Dedifferentiated amniotic fluid mesenchymal stem cell (primary cell): ENCODE measurements around the gene ZNF683.
A peak's percentile ranks its signal among the peaks of the same experiment; 100 is the strongest.
"Not testable (repeated sequence)": the region's sequence is repeated elsewhere in the genome, so short reads cannot be mapped to it uniquely, and the experiment has no call there.

Experiments used
- DNase-seq: peaks from one replicate; pipeline ENCODE4 v3.0.0-alpha.2; 2016; ENCODE audit errors: extremely low spot score

The ZNF683 gene

DNA sequence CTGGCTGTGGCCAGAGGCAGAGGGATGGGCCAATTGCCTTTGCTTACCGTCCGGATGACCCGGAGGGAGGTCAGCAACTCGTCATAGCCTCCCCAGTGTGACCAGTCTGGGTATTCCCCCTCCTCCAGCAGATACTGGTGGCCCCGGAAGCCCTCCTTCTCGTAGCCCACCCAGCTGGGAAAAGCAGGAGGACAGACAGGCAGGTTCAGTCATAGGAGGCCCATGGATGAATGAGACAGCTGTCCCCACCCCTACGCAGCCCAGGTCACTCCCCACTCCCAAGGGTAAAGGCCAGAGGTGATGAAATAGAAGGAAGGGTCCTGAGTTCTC is 35.4 kb downstream of the ZNF683 start:
- no peak for DNase-seq

DNA sequence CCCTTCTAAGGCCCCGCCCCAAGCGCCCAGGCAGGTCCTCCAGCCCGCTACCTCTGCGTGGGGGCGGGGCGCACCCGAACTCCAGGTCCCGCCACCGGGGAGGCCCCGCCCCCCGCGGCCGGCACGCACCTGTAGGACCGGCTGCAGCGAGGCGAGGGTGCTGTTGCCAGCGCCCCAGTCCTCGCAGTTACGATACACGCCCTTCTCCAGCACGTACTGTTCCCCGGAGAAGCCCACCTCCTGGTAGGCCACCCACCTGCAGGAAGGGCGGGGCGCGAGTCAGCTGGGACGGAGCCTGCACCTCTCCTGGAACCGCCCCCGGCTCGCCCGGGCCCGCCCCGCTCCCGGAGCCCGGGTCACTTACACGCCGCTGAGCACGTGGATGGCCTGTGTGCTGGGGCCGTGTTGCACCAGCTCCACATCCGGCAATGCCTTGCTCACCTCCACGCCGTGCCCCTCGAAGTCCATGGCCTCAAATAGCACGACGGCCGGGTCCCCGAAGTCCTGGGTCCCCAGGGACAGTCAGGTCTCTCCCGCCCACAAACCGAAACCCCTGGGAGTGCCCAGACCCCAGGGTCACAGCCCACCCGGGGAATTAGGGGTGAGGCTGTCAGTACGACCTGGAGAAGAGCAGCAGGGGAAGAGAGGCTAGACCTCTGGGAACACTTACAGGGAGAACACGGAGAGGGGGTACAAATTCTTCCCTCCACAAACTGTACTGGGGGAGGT is 35.9 kb downstream of the ZNF683 start:
- DNase-seq: no peak

DNA sequence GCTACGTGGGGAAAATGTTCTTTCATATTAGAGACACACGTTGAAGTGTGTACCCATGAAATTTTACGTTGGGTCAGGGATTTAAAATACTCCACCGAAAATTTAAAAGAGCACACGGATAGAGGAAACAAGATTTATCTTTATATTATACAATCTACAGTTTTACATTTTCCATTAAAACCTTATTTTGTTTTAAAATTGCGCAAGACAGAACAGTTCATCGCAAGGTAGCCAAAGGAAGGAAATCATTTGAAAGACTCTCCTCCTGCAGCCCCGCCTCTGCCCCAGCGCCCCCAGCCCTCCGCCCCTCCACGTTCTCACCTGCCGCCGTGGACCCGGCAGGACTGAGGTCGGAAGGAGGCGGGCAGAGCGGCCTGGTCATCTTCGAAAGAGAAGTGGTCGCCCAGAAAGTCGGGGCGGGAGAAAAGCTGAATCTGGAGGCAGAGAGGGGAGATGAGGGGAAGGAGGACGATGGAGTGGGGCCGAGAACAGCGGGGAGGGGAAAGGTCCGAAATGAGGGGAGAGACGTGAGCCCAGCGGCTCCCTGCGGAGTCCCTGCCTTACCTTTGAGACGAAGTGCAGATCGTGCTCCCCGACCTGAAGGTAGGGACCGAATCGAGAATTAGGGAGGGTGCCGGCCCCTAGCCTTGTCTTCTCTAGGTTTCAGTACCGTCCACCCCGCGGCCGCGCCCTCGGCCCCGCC is 36.6 kb downstream of the ZNF683 start:
- no peak for DNase-seq

DNA sequence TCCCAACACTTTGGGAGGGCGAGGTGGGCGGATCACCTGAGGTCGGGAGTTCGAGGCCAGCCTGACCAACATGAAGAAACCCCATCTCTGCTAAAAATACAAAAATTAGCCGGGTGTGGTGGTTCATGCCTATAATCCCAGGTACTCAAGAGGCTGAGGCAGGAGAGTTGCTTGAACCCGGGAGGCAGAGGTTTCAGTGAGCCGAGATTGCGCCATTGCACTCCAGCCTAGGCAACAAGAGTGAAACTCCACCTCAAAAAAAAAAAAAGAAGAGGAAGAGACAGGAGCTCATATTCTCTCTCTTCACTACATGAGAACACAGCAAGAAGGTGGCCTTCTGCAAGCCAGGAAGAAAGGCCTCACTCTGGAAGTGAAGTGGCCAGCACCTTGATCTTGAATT is 39.2 kb downstream of the ZNF683 start:
- not testable (repeated sequence) for DNase-seq

DNA sequence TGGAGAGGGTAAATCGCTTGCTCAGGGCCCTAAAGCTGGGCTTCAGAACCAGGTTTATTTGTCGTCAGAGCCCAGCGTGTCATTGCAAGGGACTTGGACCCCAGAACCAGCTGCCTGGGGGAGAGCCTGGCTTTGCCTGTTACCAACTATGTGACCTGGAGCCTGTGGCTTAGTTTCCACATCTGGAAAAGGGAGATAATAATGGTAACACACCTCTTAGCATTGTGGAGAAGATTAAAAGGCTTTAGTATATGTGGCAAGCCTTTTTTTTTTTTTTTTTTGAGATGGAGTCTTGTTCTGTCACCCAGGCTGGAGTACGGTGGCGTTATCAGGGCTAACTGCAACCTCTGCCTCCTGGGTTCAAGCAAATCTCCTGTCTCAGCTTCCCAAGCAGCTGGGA is 42.3 kb downstream of the ZNF683 start:
- no peak for DNase-seq

DNA sequence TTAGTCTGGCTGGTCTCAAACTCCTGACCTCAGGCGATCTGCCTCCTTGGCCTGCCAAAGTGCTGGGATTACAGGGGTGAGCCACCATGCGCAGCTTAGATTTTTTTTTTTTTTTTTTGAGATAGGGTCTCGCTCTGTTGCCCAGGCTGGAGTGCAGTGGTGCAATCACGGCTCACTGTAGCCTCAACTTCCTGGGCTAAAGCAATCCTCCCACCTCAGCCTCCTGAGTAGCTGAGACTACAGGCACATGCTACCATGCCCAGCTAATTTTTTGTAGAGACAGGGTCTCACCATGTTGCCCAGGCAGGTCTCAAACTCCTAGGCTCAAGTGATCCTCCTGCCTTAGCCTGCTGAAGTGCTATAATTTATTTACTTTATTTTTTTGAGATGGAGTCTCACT is 43.2 kb downstream of the ZNF683 start:
- DNase-seq: not testable (repeated sequence)

DNA sequence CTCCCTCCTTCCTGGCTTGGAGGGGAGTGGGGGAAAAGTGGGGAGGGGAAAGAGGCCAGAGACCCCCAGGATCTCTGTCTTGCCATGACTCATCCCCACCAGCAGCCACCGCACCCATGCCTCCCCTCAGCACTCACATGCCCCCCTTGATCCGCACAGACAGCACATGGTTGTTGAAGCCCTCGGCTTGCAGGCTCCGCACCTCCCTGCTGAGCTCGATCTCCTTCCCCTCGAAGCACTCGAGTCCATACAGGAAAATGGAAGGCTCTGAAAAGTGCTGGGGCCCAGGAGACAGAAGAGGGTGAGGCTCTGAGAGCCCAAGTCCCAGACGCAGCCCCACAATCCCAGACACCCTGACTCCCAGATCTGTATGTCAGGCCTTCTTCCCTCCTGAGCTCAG is 44.0 kb downstream of the ZNF683 start:
- no peak for DNase-seq

DNA sequence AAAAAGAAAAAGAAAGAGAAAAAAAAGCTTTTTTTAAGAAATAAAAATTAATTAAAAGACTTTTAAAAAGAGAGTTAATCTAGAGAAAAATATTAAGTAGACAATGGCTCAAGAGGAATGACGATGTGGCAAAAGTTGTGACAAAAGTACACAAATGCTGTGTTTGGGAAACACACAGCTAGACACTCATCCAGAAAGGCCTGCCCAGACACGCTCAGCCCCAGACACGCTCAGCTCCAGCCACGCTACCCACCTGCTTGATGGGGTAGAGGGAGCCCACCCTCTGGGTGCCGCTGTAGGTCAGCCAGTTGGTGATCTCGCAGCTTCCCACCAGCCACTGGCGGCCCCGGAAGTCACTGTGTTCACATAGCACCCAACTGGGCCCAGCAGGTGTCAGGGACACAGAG is 44.6 kb downstream of the ZNF683 start:
- DNase-seq: no peak

DNA sequence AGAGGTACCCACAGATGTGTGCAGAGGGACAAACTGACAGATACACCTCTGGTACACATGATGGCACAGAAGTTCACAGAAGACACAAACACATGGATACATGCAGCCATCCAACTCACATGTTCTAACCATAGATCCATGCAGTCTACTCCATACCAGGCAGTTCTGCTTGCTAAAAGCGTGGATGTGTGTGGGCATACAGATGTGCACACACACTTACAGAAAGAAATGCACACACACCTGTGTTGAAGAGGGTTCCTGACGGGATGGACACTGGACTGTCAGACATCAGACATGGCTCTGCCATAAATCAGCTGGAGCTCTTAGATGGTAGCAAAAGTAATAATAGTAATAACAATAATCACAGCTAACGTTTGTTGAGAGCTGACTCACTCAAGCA is 48.0 kb downstream of the ZNF683 start:
- DNase-seq: no peak

DNA sequence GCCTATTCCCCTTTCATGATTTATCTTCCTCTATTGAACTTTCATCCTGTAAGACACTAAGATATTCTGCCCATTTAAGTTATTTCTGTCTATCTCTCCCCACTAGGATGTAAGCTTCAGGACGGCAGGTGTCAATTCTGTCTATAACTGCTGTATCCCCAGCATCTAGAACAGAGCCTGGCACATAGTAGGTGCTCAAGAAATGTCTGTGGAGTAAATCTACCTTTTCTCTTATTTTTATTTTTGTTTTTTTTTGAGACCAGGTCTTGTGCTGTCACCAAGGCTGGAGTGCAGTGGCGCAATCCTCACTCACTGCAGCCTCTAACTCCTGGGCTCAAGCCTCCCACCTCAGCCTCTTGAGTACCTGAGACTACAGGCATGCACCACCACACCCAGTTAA is 49.2 kb downstream of the ZNF683 start:
- no peak for DNase-seq

DNA sequence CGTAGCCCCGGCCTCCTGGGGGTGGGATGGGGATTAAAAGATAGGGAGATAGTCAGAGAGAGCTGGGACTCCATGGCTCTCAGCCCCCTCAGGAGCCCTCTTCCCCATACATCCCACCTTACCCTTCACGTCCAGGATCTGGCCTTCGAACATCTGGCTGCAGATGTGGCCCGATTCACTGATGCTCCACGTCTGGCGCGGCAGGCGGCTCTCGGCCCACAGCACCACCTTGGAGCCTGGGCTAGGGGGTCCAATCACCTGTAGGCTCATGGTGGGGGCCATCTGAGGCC is 50.6 kb downstream of the ZNF683 start:
- no peak for DNase-seq

DNA sequence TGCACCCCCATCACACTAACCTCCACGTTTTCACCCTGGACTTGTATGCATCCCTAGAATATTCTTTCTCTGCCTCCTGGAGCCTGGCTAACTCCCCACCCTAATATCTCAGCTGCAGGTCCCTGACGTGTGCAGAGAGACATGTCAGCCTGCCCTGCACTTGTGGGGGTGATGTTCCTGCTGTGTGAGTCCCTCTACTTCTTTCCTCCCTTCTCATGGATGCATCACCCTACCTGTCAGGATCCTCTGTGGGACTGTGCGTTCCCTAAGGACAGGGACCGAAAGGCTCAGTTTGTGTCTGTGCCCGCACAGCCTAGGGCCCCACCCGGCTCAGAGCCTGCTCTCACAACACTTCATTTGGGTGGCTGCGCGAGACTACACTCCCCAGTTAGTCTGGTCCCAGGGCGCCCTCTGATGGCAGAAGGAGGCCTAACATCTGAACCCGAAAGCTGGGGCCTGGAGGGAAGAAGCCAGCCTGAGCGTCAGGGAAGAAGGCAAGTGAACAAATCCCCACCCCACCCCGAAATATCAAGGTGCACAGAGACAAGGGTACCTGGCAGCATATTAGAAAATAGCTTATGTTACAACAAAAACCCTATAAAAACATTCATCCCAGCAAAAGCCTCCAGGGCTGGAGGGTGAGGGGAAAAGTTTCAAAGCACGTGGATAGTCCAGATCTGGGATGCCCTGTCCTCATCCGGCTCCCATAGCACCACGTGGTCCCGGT is 51.1 kb downstream of the ZNF683 start:
- peak; percentile 83 for DNase-seq

DNA sequence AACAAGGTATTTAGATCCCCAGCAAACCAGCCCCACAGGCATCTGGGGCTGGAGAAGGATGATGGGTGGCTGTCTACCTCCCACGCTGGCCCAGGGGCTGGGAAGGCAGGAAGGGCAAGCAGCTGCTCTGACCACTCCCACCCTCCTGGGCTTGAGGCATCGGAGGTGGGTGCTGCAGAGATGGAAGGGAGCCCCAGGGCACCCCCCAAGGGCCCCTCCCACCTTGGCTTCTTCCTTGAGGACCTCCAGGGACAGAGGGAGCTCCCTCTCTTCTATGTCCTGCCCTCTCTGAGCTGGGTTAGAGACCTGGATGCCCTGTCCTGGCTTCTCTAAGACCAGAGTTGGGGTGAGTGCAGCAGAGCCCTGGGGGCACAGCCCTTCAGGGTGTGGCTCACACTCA is 51.7 kb downstream of the ZNF683 start:
- no peak for DNase-seq

DNA sequence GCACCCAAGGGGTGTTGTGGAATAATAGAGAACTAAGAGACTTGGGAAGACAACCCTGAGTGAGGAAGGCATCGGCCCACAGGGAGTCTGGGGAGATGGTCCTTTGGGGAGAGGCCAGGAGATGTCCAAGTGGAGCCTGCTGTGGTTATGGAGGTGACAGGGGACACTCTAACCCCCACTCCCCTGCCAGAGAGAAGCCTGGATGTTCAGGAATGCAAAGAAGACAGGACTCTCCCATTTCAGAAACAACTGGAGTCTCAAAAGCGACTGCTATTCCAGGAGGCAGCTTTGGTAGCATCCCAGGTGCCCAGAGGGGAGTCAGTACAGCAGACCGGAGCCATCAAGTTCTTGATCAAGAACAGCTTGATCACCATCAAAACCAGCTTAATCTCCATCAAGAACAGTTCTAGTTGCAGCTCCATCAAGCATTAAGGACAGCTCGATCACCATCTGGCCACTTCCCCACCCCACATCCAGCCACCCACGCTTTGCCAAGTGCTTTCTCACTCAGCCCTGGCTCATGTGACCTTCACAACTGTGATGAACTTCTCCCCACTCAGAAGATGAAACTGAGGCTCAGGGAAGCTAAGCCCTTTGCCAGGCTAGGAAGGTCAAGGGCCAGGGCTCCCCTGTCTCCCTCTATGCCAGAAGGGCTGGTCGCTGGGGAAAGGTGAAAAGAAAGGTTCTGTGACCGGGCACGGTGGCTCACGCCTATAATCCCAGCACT is 54.0 kb downstream of the ZNF683 start:
- DNase-seq: no peak

DNA sequence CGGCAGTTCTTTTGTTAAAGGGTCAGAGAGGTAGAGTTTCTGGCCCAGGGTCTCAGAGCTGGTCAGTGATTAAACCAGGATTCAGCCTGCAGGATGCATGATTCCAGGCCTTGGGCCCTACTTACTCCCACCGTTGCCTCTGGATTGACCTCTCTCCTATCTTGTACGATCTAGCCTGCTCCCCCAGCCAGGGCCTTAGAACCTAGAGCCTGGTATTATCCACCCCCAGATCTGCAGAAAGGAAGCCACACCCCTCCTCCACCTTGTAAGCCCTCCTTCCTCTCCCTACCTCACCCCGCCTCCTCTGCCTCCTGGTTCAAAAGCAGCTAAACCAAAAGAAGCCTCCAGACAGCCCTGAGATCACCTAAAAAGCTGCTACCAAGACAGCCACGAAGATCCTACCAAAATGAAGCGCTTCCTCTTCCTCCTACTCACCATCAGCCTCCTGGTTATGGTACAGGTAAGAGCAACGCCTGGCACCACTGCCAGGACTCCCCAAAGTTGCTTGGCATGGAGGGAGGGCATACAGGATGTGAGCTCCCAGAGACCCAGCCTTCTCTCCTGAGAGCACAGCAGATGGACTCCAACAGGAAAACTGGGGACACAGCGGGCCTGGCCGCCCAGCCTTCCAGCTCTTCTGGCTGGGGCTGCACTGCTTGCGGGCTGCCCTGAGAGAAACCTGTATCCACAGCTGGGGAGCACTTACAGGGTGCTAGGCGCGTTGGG is 54.8 kb downstream of the ZNF683 start, which contains the start of gene CD52:
CD52 (plus strand) TSS at position 347 of the 726 bp plus-strand sequence; CDS start at position 407, 60 bp downstream.
- DNase-seq: no peak

DNA sequence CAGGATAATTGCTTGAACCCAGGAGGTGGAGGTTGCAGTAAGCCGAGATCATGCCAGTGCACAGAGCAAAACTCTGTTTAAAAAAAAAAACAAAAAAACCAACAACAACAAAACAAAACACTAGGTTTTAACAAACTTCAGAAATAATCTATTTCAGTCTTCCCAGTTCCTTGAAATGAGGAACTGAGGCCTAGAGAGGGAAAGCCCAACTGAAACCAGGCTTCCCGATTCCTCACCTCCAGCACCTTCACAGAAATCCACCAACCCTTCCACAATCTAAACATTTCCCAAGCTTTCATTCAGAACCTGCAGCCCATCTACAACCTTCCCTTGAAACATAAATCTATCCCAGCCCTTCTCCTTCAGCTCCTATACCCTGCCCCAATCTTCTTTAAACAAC is 55.4 kb downstream of the ZNF683 start:
- no peak for DNase-seq

DNA sequence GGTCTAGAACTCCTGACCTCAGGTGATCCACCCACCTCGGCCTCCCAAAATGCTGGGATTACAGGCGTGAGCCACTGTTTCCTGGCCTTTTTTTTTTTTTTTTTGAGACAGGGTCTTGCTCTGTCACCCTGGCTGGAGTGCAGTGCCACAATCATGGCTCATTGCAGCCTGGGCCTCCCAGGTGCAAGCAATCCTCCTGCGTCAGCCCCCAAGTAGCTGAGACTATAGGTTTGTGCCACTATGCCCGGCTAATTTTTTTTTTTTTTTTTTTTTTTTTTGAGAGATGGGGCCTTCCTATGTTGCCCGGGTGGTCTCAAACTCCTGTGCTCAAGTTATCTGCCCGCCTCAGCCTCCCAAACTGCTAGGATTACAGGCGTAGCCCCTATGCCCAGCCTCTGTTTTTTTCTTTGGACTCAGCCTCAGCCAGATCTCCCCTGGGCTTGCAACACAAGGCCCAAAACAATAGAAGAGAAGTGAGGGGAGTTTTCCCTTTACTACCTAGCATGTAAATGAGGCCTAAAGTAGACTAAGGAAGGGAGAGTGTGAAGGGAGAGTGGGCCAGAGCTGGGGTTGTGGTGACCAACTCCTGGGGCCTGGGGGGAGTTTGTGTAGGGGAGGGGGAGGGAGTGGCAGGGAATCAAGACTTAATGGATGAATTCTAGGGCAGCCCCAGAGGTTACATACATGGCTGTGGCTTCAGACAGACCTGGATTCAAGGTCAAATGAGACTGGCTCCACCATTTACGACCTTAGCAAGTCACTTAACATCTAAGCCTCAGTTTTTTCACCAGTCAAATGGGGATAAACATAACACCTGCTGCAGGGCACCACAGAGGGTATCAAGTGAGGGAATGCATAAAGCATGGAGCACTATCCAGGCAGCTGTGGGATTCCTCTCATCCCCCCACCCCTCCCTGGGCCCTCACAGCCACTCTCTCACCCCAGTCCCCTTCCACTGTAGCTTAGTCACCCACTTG is 56.4 kb downstream of the ZNF683 start:
- no peak for DNase-seq

DNA sequence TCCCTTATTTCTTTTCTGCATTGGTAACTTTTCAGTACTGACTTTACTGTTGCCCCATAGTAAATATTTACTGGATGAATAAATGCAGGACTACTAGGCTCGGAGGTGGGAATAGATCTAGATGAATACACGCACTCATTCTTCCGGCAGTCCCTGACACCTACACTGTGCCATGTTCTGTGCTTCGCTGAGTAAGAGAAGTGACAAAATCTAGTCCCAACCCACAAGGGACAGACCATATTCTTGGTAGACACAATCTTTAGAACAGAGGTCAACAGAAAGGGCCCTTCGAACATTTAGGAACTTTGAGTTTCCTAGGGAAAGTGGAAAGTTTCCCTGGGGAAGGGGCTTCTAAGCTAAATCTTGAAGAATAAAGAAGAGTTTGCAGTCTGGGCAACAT is 58.0 kb downstream of the ZNF683 start:
- DNase-seq: no peak
